HG02885 (cell line): ENCODE data around the gene VAMP5.
"Not testable (repeated sequence)": the region's sequence is repeated elsewhere in the genome, so short reads cannot be mapped to it uniquely, and the experiment has no call there.

Source experiments
- ATAC-seq: cut with Tn5 transposase; IDR thresholded peaks from one replicate; pipeline ENCODE4 v1.9.1; 2021; ENCODE audit warnings: mild to moderate bottlenecking; ENCODE audit not compliant: unreplicated experiment, poor library complexity

VAMP5 gene

GRCh38 chr2:85584354-85584856 is at the start of gene VAMP5:
TSS of gene VAMP5 (plus strand) at chr2:85584431. CDS start at chr2:85584491, 60 bp downstream.
- ATAC-seq = peak; percentile 30

- ATAC-seq = no peak
Observed at GRCh38 chr2:85534881-85535280, 49.4 kb upstream of the VAMP5 start.

GRCh38 chr2:85536479-85536878 is 47.8 kb upstream of the VAMP5 start:
- no peak for ATAC-seq

GRCh38 chr2:85537600-85538506 is 46.4 kb upstream of the VAMP5 start:
- ATAC-seq = no peak

- peak; percentile 76 for ATAC-seq
Observed at GRCh38 chr2:85538507-85539360, 45.5 kb upstream of the VAMP5 start, which contains the start of gene MAT2A. TSS of gene MAT2A (plus strand) at chr2:85539168. CDS start at chr2:85539288, 120 bp downstream.

- peak; percentile 35 for ATAC-seq
Observed at GRCh38 chr2:85539361-85540132, 44.7 kb upstream of the VAMP5 start.

- no peak for ATAC-seq
Observed at GRCh38 chr2:85540133-85540648, 44.0 kb upstream of the VAMP5 start.

- no peak for ATAC-seq
Observed at GRCh38 chr2:85541262-85541661, 43.0 kb upstream of the VAMP5 start.

GRCh38 chr2:85541753-85542457 is 42.3 kb upstream of the VAMP5 start:
- no peak for ATAC-seq

- no peak for ATAC-seq
Observed at GRCh38 chr2:85542777-85543176, 41.5 kb upstream of the VAMP5 start.

- not testable (repeated sequence) for ATAC-seq
Observed at GRCh38 chr2:85544254-85544691, 40.0 kb upstream of the VAMP5 start.

- ATAC-seq = not testable (repeated sequence)
Observed at GRCh38 chr2:85544915-85545779, 39.1 kb upstream of the VAMP5 start.

- no peak for ATAC-seq
Observed at GRCh38 chr2:85545780-85546240, 38.4 kb upstream of the VAMP5 start.

- ATAC-seq = no peak
Observed at GRCh38 chr2:85547089-85547858, 37.0 kb upstream of the VAMP5 start.

GRCh38 chr2:85547859-85548607 is 36.2 kb upstream of the VAMP5 start:
- no peak for ATAC-seq

GRCh38 chr2:85548608-85548900 is 35.7 kb upstream of the VAMP5 start:
- no peak for ATAC-seq

- ATAC-seq = no peak
Observed at GRCh38 chr2:85549095-85549494, 35.1 kb upstream of the VAMP5 start.
